Brain microvascular endothelial cell (primary cell): ENCODE results near the gene TET1.

ENCODE experiments used
- DNase-seq: peaks from one replicate; pipeline ENCODE4 v3.0.0-alpha.2; 2020
- H3K27ac ChIP-seq: fragments of 250-450 bp; sonication (Bioruptor Pico); 2 replicates; pipeline ENCODE4 v1.5.1; 2020; ENCODE audit warnings: mild to moderate bottlenecking, moderate library complexity
- H3K27me3 ChIP-seq: fragments of 250-450 bp; sonication (Bioruptor Pico); replicated peaks from 2 replicates; pipeline ENCODE4 v1.5.1; 2020; ENCODE audit warnings: mild to moderate bottlenecking
- H3K36me3 ChIP-seq: fragments of 250-450 bp; sonication (Bioruptor Pico); replicated peaks from 2 replicates; pipeline ENCODE4 v1.5.1; 2020; ENCODE audit warnings: mild to moderate bottlenecking
- H3K4me3 ChIP-seq: 2 replicates; pipeline ENCODE4 v1.5.1; 2011; ENCODE audit warnings: low read depth, mild to moderate bottlenecking, control low read depth, low read length, moderate library complexity
- CTCF ChIP-seq: IDR thresholded peaks from 2 replicates; pipeline ENCODE4 v1.5.1; 2011; ENCODE audit warnings: low read depth, mild to moderate bottlenecking, moderate library complexity, low read length, control low read depth, inconsistent platforms; ENCODE audit errors: missing control alignments
- in situ Hi-C: cut with HindIII; loops from 2 replicates; pipeline ENCODE4 v1.10.0; 2017; ENCODE audit warnings: low sequenced_read_pairs, low pct_ligation_motif_present

The TET1 gene

GRCh38 chr10:68586606-68587305, 26.6 kb downstream of the TET1 start:
- no peak for DNase-seq
- in situ Hi-C loops, result no loop called here
- H3K27me3 ChIP-seq, result no peaks in the 10 kb centered on the region
- no peaks in the 10 kb centered on the region for H3K36me3 ChIP-seq
- no peak overlapping the region for H3K27ac ChIP-seq
- no peak overlapping the region for H3K4me3 ChIP-seq
- no peak for TF ChIP-seq CTCF

GRCh38 chr10:68594405-68594804, 34.3 kb downstream of the TET1 start:
- peak; percentile 80 for DNase-seq
- in situ Hi-C loops, result no loop called here
- H3K27ac ChIP-seq, result peak overlapping the region; percentile 52

GRCh38 chr10:68595513-68595912, 35.4 kb downstream of the TET1 start:
- Histone ChIP-seq H3K27me3 (no peaks in the 10 kb centered on the region), H3K4me3 (no peak overlapping the region), H3K27ac (no peak overlapping the region), H3K36me3 (no peaks in the 10 kb centered on the region)
- TF ChIP-seq CTCF, result no peak
- no peak for DNase-seq
- in situ Hi-C loops, result no loop called here

More at GRCh38 chr10:68594405-68594804, 34.3 kb downstream of the TET1 start:
- Histone ChIP-seq H3K36me3 (no peaks in the 10 kb centered on the region), H3K27me3 (no peaks in the 10 kb centered on the region), H3K4me3 (no peak overlapping the region)
- TF ChIP-seq CTCF, result no peak

- H3K27me3 ChIP-seq, result no peaks in the 10 kb centered on the region
- H3K4me3 ChIP-seq, result no peak overlapping the region
- no peak overlapping the region for H3K27ac ChIP-seq
- no peak for DNase-seq
- H3K36me3 ChIP-seq, result no peaks in the 10 kb centered on the region
- TF ChIP-seq CTCF, result no peak
- in situ Hi-C loops, result no loop called here
Observed at GRCh38 chr10:68597407-68597806, 37.3 kb downstream of the TET1 start.

GRCh38 chr10:68598978-68599770, 39.0 kb downstream of the TET1 start:
- no peaks in the 10 kb centered on the region for H3K36me3 ChIP-seq
- in situ Hi-C loops, result no loop called here
- no peaks in the 10 kb centered on the region for H3K27me3 ChIP-seq
- no peak for TF ChIP-seq CTCF
- no peak for DNase-seq
- no peak overlapping the region for H3K27ac ChIP-seq
- no peak overlapping the region for H3K4me3 ChIP-seq
